Transverse colon (tissue), 4 donors: Measurements from ENCODE around the gene EPOP. TPM values are rescaled to one million over a fixed set of nuclear protein-coding genes. Genes with fewer than 3 reads are reported as not detected.

ENCODE experiments used
- DNase-seq: peaks from one replicate; pipeline ENCODE4 v3.0.0-alpha.2; 2019
- H3K27ac ChIP-seq, 4 donors: fragments of 200-600 bp; sonication (generic); 2 replicates each; pipeline ENCODE4 v1.5.1; 2016 to 2018; ENCODE audit warnings: inconsistent platforms in 4 of 4
- H3K27me3 ChIP-seq: fragments of 200-600 bp; sonication (generic); 2 replicates; pipeline ENCODE4 v1.5.1; 2017; ENCODE audit warnings: inconsistent platforms
- H3K36me3 ChIP-seq, 4 donors: fragments of 200-600 bp; sonication (generic); 2 replicates each; pipeline ENCODE4 v1.5.1; 2017 to 2019; ENCODE audit warnings: inconsistent platforms in 4 of 4
- H3K4me1 ChIP-seq, 4 donors: fragments of 200-600 bp; sonication (generic); 2 replicates each; pipeline ENCODE4 v1.5.1; 2017 to 2020; ENCODE audit warnings: inconsistent platforms in 4 of 4
- H3K4me3 ChIP-seq, 4 donors: fragments of 200-600 bp; sonication (generic); 1 replicate in 1 of 4; 2 replicates in 3 of 4; pipeline versions ENCODE4 v1.5.1 to v1.6.1; 2017 to 2019; ENCODE audit warnings: inconsistent platforms in 4 of 4
- H3K9me3 ChIP-seq, 2 donors: fragments of 200-600 bp; sonication (generic); 2 replicates each; pipeline ENCODE4 v1.5.1; 2017 to 2019; ENCODE audit warnings: inconsistent platforms in 2 of 2
- CTCF ChIP-seq, 5 experiments: fragments of 200-600 bp in 3 of 5; fragments of 450-650 bp in 2 of 5; sonication (generic) in 3 of 5; IDR thresholded peaks; 1 replicate in 2 of 5; 2 replicates in 3 of 5; pipeline ENCODE4 v1.5.1; 2016 to 2017; ENCODE audit warnings: antibody characterized with exemption in 5 of 5, inconsistent platforms in 3 of 5, mild to moderate bottlenecking in 2 of 5, moderate library complexity in 1 of 5
- EP300 ChIP-seq: sonication (generic); formaldehyde crosslinking; IDR thresholded peaks from one replicate; pipeline ENCODE4 v1.6.1; 2017; ENCODE audit warnings: antibody characterized with exemption, low read depth
- POLR2A ChIP-seq: fragments of 450-650 bp; IDR thresholded peaks from one replicate; pipeline ENCODE4 v1.6.1; 2016; ENCODE audit warnings: antibody characterized with exemption, mild to moderate bottlenecking, moderate library complexity
- POLR2AphosphoS5 ChIP-seq, 3 donors: sonication (generic); formaldehyde crosslinking; IDR thresholded peaks; one replicate each; pipeline ENCODE4 v1.6.1; 2016; ENCODE audit warnings: antibody characterized with exemption in 3 of 3
- whole genome bisulfite sequencing, 2 donors: methylation state at CpG; one replicate each; pipeline ENCODE4 v1.1.5; 2018; ENCODE audit warnings: low coverage in 1 of 2; 5-methylcytosine and 5-hydroxymethylcytosine counted together
- in situ Hi-C, 4 donors: fragments of 200-750 bp; cut with MboI; loops; one replicate each; pipeline versions ENCODE4 v1.15.0 to v1.15.1; 2017; ENCODE audit warnings: low sequenced_read_pairs in 3 of 4, low pct_ligation_motif_present in 1 of 4, low pct_unique_long_range_greater_than_20kb in 1 of 4
- intact Hi-C: fragments of 100-400 bp; cut with DNase I; formaldehyde crosslinking; loops from one replicate; pipeline ENCODE4 v1.15.1; 2023; ENCODE audit warnings: low total_unique reads
- total RNA-seq, 4 donors: library from RNA; depleted of rRNA; stranded (reverse); fragments of >200 nt; gene quantifications; one replicate each; pipeline ENCODE4 v1.1.0, GENCODE V29; 2016

The EPOP gene
- total RNA-seq, 4 donors from 2014 or later, result 0.14 to 3.8 (median 0.61) TPM

- H3K4me3 ChIP-seq, result no peak overlapping the region
- no peaks in the 10 kb centered on the region for H3K9me3 ChIP-seq
- H3K27me3 ChIP-seq, result peaks cover 55% of the 10 kb centered on the region
- in situ Hi-C loops (loop anchor here (10.0 to 25.0 kb wide), 4 partner anchors 105 to 180 kb away; no protein-coding TSS in a partner anchor), intact Hi-C loops (loop anchor here (2.0 to 10.0 kb wide), 3 partner anchors 63 to 1845 kb away; partner anchors contain the start of gene SRCIN1)
- H3K4me1 ChIP-seq, result no peaks in the 10 kb centered on the region
- no peak for TF ChIP-seq CTCF (IDR thresholded peaks at IDR 0.05)
- TF ChIP-seq POLR2AphosphoS5 (IDR thresholded peaks at IDR 0.05), result no peak
- no peak for TF ChIP-seq POLR2A
- no peak for TF ChIP-seq EP300
- H3K27ac ChIP-seq, result no peak overlapping the region
- no peak for DNase-seq
- no peaks in the 10 kb centered on the region for H3K36me3 ChIP-seq
- 22 to 30% methylated on average over 1 to 2 of the region's 2 CpGs for WGBS, 2 donors
Measured at GRCh38 chr17:38667787-38668122, 7.0 kb downstream of the EPOP start.

GRCh38 chr17:38667099-38667786, 7.5 kb downstream of the EPOP start:
- peaks cover 50% of the 10 kb centered on the region for H3K27me3 ChIP-seq
- 36 to 67% methylated on average over 4 to 7 of the region's 7 CpGs for WGBS, 2 donors
- in situ Hi-C loops, result loop anchor here (10.0 to 25.0 kb wide), 4 partner anchors 105 to 180 kb away; no protein-coding TSS in a partner anchor

GRCh38 chr17:38663964-38664644, 10.7 kb downstream of the EPOP start:
- no peaks in the 10 kb centered on the region for H3K36me3 ChIP-seq
- peaks cover 18% of the 10 kb centered on the region for H3K27me3 ChIP-seq
- peaks cover 0 to 3% (median 0%) of the 10 kb centered on the region in 4 donors for H3K4me1 ChIP-seq
- intact Hi-C loops (loop anchor here (5.0 to 10.0 kb wide), 2 partner anchors 59 to 1547 kb away; partner anchors contain the start of gene SRCIN1), in situ Hi-C loops (loop anchor here (10.0 to 25.0 kb wide), 4 partner anchors 102 to 177 kb away; no protein-coding TSS in a partner anchor)
- WGBS, 2 donors, result 86 to 92% methylated on average over 2 to 9 of the region's 9 CpGs
- no peaks in the 10 kb centered on the region for H3K9me3 ChIP-seq
- H3K4me3 ChIP-seq, result no peak overlapping the region
- no peak for DNase-seq
- TF ChIP-seq POLR2A (no peak), EP300 (no peak), CTCF (IDR thresholded peaks at IDR 0.05) (no peak), POLR2AphosphoS5 (IDR thresholded peaks at IDR 0.05) (no peak)
- H3K27ac ChIP-seq, result no peak overlapping the region

More at GRCh38 chr17:38667099-38667786, 7.5 kb downstream of the EPOP start:
- Histone ChIP-seq H3K27ac (no peak overlapping the region), H3K9me3 (no peaks in the 10 kb centered on the region), H3K36me3 (no peaks in the 10 kb centered on the region), H3K4me3 (no peak overlapping the region), H3K4me1 (no peaks in the 10 kb centered on the region)
- intact Hi-C loops, result loop anchor here (2.0 to 10.0 kb wide), 3 partner anchors 62 to 1845 kb away; partner anchors contain the start of gene SRCIN1
- peak; percentile 66 for DNase-seq
- TF ChIP-seq CTCF (IDR thresholded peaks at IDR 0.05) (peak; percentile 98 to 99 (median 98)), EP300 (no peak)

GRCh38 chr17:38663125-38663751, 11.5 kb downstream of the EPOP start:
- peak; percentile 72 for DNase-seq
- no peak for TF ChIP-seq EP300
- TF ChIP-seq POLR2AphosphoS5 (IDR thresholded peaks at IDR 0.05), result no peak
- TF ChIP-seq POLR2A, result no peak
- TF ChIP-seq CTCF (IDR thresholded peaks at IDR 0.05), result peak; percentile 52 to 73 (median 57)
- Histone ChIP-seq H3K9me3 (no peaks in the 10 kb centered on the region), H3K4me3 (no peak overlapping the region), H3K27me3 (peaks cover 9% of the 10 kb centered on the region), H3K27ac (no peak overlapping the region), H3K4me1 (peaks cover 0 to 3% (median 0%) of the 10 kb centered on the region in 4 donors), H3K36me3 (no peaks in the 10 kb centered on the region)
- intact Hi-C loops, result loop anchor here (5.0 to 10.0 kb wide), 2 partner anchors 58 to 1546 kb away; partner anchors contain the start of gene SRCIN1
- in situ Hi-C loops, result loop anchor here (10.0 to 25.0 kb wide), 4 partner anchors 101 to 176 kb away; no protein-coding TSS in a partner anchor
- 10 to 17% methylated on average over 2 to 9 of the region's 9 CpGs for WGBS, 2 donors
